ENCODE results near the gene GFM2. TPM values are rescaled to one million over a fixed set of nuclear protein-coding genes. Genes with fewer than 3 reads are reported as not detected.

Gene GFM2
- total and polyA plus RNA-seq, 2 of the 8 experiments (the other 6 are each of a cell fraction or from before 2014, with no cell fraction given), result 17.8 to 30.6 TPM

DNA sequence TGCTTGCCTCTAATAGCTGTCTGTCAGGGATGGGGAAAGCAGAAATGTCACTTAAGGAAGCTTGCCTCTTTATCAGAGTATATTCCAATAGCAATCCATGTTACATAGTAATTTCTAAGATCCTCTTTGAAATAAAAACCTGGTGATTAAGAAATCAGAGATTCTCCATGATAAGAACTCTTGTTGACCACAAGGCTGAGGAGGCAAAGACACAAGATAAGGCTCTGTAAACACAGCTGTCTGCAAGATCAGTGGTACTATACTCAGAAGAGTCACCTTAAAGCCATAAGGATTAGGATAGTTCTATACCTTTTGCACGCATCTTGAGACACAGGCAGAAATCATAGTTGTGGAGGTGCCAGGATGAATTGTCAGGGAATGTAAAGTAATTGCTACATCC lies 41.6 kb downstream of the GFM2 start:
- Histone ChIP-seq H2BK120ac (replicated peaks; ENCODE audit: low read depth, low read length) (no peak overlapping the region), H3K9me3 (ENCODE audit: insufficient read depth in 2 of 2, low read depth in 1 of 2, low read length in 1 of 2) (no peaks in the 10 kb centered on the region), H3K18ac (ENCODE audit: extremely low read depth, low read length) (no peak overlapping the region), H3K4me3 (ENCODE audit: extremely low read depth in 1 of 4, insufficient read depth in 2 of 4, low read depth in 3 of 4, low read length in 4 of 4) (no peak overlapping the region), H2BK20ac (ENCODE audit: low read length) (no peak overlapping the region), H2AFZ (ENCODE audit: low read length) (no peak overlapping the region), H4K8ac (ENCODE audit: extremely low read depth, insufficient read depth, low read length) (no peak overlapping the region), H4K20me1 (replicated peaks in 1 of 2; ENCODE audit: control insufficient read depth in 1 of 2, insufficient read depth in 2 of 2, low read length in 2 of 2) (no peaks in the 10 kb centered on the region), H2AK5ac (ENCODE audit: low read depth, low read length) (no peak overlapping the region), H2BK5ac (ENCODE audit: low read depth, low read length) (no peak overlapping the region), H3K27me3 (replicated peaks in 1 of 4; ENCODE audit: control insufficient read depth in 3 of 4, extremely low read depth in 1 of 4, insufficient read depth in 3 of 4, low read length in 3 of 4) (no peaks in the 10 kb centered on the region), H3K23ac (ENCODE audit: insufficient read length) (no peak overlapping the region), H2BK15ac (ENCODE audit: low read length) (no peak overlapping the region), H3K79me1 (ENCODE audit: low read depth, low read length) (no peaks in the 10 kb centered on the region), H3K56ac (replicated peaks; ENCODE audit: insufficient read length, low read depth, low read length) (no peak overlapping the region), H3K4ac (replicated peaks; ENCODE audit: insufficient read length, low read depth, low read length) (no peak overlapping the region), H4K5ac (ENCODE audit: insufficient read length, low read depth, low read length) (no peak overlapping the region), H3K79me2 (ENCODE audit: control insufficient read depth in 1 of 2, insufficient read depth in 2 of 2, low read length in 2 of 2) (no peaks in the 10 kb centered on the region), H3K23me2 (ENCODE audit: low read depth, low read length) (no peaks in the 10 kb centered on the region), H3K9ac (replicated peaks in 1 of 4; ENCODE audit: extremely low read depth in 1 of 4, low read depth in 3 of 4, low read length in 3 of 4) (no peak overlapping the region), H3K27ac (ENCODE audit: low read depth, low read length) (no peak overlapping the region), H3K36me3 (ENCODE audit: control insufficient read depth in 2 of 4, insufficient read depth in 4 of 4, low read length in 3 of 4) (peaks cover 2 to 55% (median 17%) of the 10 kb centered on the region in 4 experiments), H4K91ac (replicated peaks; ENCODE audit: insufficient read length, low read length) (no peak overlapping the region), H3K4me1 (replicated peaks in 1 of 4; ENCODE audit: control insufficient read depth in 3 of 4, insufficient read depth in 4 of 4, low read length in 3 of 4) (no peaks in the 10 kb centered on the region), H3K14ac (ENCODE audit: insufficient read length) (no peak overlapping the region), H2BK12ac (ENCODE audit: low read depth, low read length) (no peak overlapping the region), H3K4me2 (ENCODE audit: insufficient read depth in 1 of 2, low read depth in 2 of 2, low read length in 2 of 2) (no peak overlapping the region)
- DNase-seq (ENCODE audit: low read depth in 1 of 2, low spot score in 2 of 2) (no peak), FAIRE-seq (no peak)
- POLR2A ChIA-PET (ENCODE audit: partially characterized antibody), result interaction anchor here (0.7 kb wide), 1 partner anchor 96 kb away, joined by 3 read pairs; no protein-coding TSS in a partner anchor
- CTCF ChIA-PET (ENCODE audit: partially characterized antibody), result interaction anchor here (1.0 kb wide), 1 partner anchor 8 kb away, joined by 3 read pairs; no protein-coding TSS in a partner anchor
- TF ChIP-seq SIRT6 (IDR thresholded peaks at IDR 0.05; ENCODE audit: low read length) (no peak), SIX5 (IDR thresholded peaks at IDR 0.05; ENCODE audit: low read depth, low read length) (no peak), CEBPB (IDR thresholded peaks at IDR 0.05; ENCODE audit: low read depth, low read length) (no peak), CREB1 (IDR thresholded peaks at IDR 0.05) (no peak), RNF2 (IDR thresholded peaks at IDR 0.05; ENCODE audit: borderline replicate concordance, low read depth, low read length, missing control alignments, poor library complexity, severe bottlenecking) (no peak), TEAD4 (IDR thresholded peaks at IDR 0.05; ENCODE audit: low read depth, low read length) (no peak), RXRA (IDR thresholded peaks at IDR 0.05; ENCODE audit: insufficient read depth, low read depth, low read length) (no peak)
- WGBS, 2 experiments (ENCODE audit: extremely low coverage in 1 of 2, insufficient coverage in 1 of 2, insufficient read length in 1 of 2, insufficient replicate concordance in 2 of 2, low coverage in 1 of 2, low lambda C conversion rate in 2 of 2, missing lambda C conversion rate in 1 of 2), result 95% methylated on average over 1 of the region's 1 CpG; no CpG with 5 or more reads in 1 of the 2 experiments
